HepG2 (cell line): ENCODE measurements around the gene HPD. TPM values are rescaled to one million over a fixed set of nuclear protein-coding genes. Genes with fewer than 3 reads are reported as not detected.

Source experiments
- AHR ChIP-seq: IDR thresholded peaks from 2 replicates; pipeline ENCODE4 v1.6.1; 2018; ENCODE audit warnings: missing genetic modification reagents, missing compliant biosample characterization
- ATAD3A ChIP-seq: sonication (generic); formaldehyde crosslinking; IDR thresholded peaks from 2 replicates; pipeline ENCODE4 v1.4.0; 2020; ENCODE audit warnings: missing genetic modification reagents
- KDM4B ChIP-seq: sonication (generic); formaldehyde crosslinking; IDR thresholded peaks from 2 replicates; pipeline ENCODE4 v1.4.0; 2020; ENCODE audit warnings: missing genetic modification reagents
- KDM6A ChIP-seq: IDR thresholded peaks from 2 replicates; pipeline ENCODE4 v1.6.1; 2016; ENCODE audit warnings: low read depth
- KMT2B ChIP-seq: IDR thresholded peaks from 2 replicates; pipeline ENCODE4 v1.6.1; 2016; ENCODE audit warnings: missing genetic modification reagents, missing compliant biosample characterization
- NFE2 ChIP-seq: sonication (generic); formaldehyde crosslinking; IDR thresholded peaks from 2 replicates; pipeline ENCODE4 v1.4.0; 2020; ENCODE audit warnings: missing genetic modification reagents
- NR2F6 ChIP-seq, 2 experiments: IDR thresholded peaks; 2 replicates each; pipeline ENCODE4 v1.6.1; 2016; ENCODE audit warnings: antibody characterized with exemption in 1 of 2, mild to moderate bottlenecking in 1 of 2
- PBX2 ChIP-seq: IDR thresholded peaks from 2 replicates; pipeline ENCODE4 v1.6.1; 2016; ENCODE audit warnings: control low read depth
- SCMH1 ChIP-seq: sonication (generic); formaldehyde crosslinking; IDR thresholded peaks from 2 replicates; pipeline ENCODE4 v1.9.0; 2021; ENCODE audit warnings: missing genetic modification reagents, mild to moderate bottlenecking, borderline replicate concordance
- SMARCE1 ChIP-seq: fragments of 450-650 bp; IDR thresholded peaks from 2 replicates; pipeline ENCODE4 v1.6.1; 2017; ENCODE audit warnings: borderline replicate concordance
- SRY ChIP-seq: sonication (generic); formaldehyde crosslinking; IDR thresholded peaks from 2 replicates; pipeline ENCODE4 v1.8.0; 2022; ENCODE audit warnings: mild to moderate bottlenecking, missing genetic modification reagents
- SUZ12 ChIP-seq: fragments of 150-350 bp; IDR thresholded peaks from 2 replicates; pipeline ENCODE4 v1.6.1; 2014; ENCODE audit warnings: low read depth, low read length
- TBL1XR1 ChIP-seq: fragments of 150-350 bp; IDR thresholded peaks from 2 replicates; pipeline ENCODE4 v1.6.1; 2014; ENCODE audit warnings: borderline replicate concordance, low read length; ENCODE audit not compliant: partially characterized antibody
- WIZ ChIP-seq: sonication (generic); formaldehyde crosslinking; IDR thresholded peaks from 2 replicates; pipeline ENCODE4 v1.5.1; 2020; ENCODE audit warnings: mild to moderate bottlenecking, missing genetic modification reagents
- ZC3H4 ChIP-seq: sonication (generic); formaldehyde crosslinking; IDR thresholded peaks from 2 replicates; pipeline ENCODE4 v1.4.0; 2020; ENCODE audit warnings: missing genetic modification reagents, borderline replicate concordance
- ZFP37 ChIP-seq: sonication (generic); formaldehyde crosslinking; IDR thresholded peaks from 2 replicates; pipeline ENCODE4 v1.4.0; 2020; ENCODE audit warnings: missing genetic modification reagents, borderline replicate concordance
- ZFP90 ChIP-seq: sonication (generic); formaldehyde crosslinking; IDR thresholded peaks from 2 replicates; pipeline ENCODE4 v1.8.0; 2022; ENCODE audit warnings: missing genetic modification reagents, mild to moderate bottlenecking, inconsistent platforms, borderline replicate concordance
- ZMAT5 ChIP-seq: sonication (generic); formaldehyde crosslinking; IDR thresholded peaks from 2 replicates; pipeline ENCODE4 v1.5.0; 2020; ENCODE audit warnings: mild to moderate bottlenecking, low read depth, missing genetic modification reagents, borderline replicate concordance
- ZNF12 ChIP-seq: sonication (generic); formaldehyde crosslinking; IDR thresholded peaks from 2 replicates; pipeline ENCODE4 v1.5.0; 2020; ENCODE audit warnings: missing genetic modification reagents
- ZNF121 ChIP-seq: sonication (generic); formaldehyde crosslinking; IDR thresholded peaks from 2 replicates; pipeline ENCODE4 v1.5.0; 2020; ENCODE audit warnings: mild to moderate bottlenecking, missing genetic modification reagents
- ZNF317 ChIP-seq: sonication (generic); formaldehyde crosslinking; IDR thresholded peaks from 2 replicates; pipeline ENCODE4 v1.5.0; 2020; ENCODE audit warnings: mild to moderate bottlenecking, missing genetic modification reagents
- ZNF607 ChIP-seq: sonication (generic); formaldehyde crosslinking; IDR thresholded peaks from 2 replicates; pipeline ENCODE4 v1.5.1; 2020; ENCODE audit warnings: missing genetic modification reagents, mild to moderate bottlenecking, borderline replicate concordance
- ZNF616 ChIP-seq: sonication (generic); formaldehyde crosslinking; IDR thresholded peaks from 2 replicates; pipeline ENCODE4 v1.5.0; 2020; ENCODE audit warnings: low read depth, mild to moderate bottlenecking, missing genetic modification reagents
- ZNF780A ChIP-seq: sonication (generic); formaldehyde crosslinking; IDR thresholded peaks from 2 replicates; pipeline ENCODE4 v1.8.0; 2022; ENCODE audit warnings: mild to moderate bottlenecking, missing genetic modification reagents, moderate library complexity
- polyA plus RNA-seq, 8 experiments: library from polyadenylated mRNA; depleted of rRNA in 3 of 8; stranded (reverse) in 7 of 8; unstranded in 1 of 8; fragments of >200 nt; fragmentation: Illumina TruSeq in 4 of 8; extraction: Trizol in 4 of 8; gene quantifications; 2 replicates each; pipeline versions ENCODE4 v1.2.1 to v1.2.3, GENCODE V29; 2011 to 2016; ENCODE audit warnings: low read depth in 4 of 8, missing spikeins in 1 of 8, mixed read lengths in 1 of 8; ENCODE audit not compliant: insufficient read depth in 1 of 8
- total RNA-seq, 5 experiments: library from RNA; depleted of rRNA; stranded (reverse); fragments of >200 nt; fragmentation: Illumina TruSeq; extraction: Trizol; gene quantifications; 2 replicates each; pipeline ENCODE4 v1.2.3, GENCODE V29; 2016; ENCODE audit warnings: low read depth in 1 of 5
- TF ChIP-seq, protein P1 (sequence below): sonication (generic); formaldehyde crosslinking; IDR thresholded peaks from 2 replicates; pipeline ENCODE4 v1.4.0; 2020; ENCODE audit warnings: mild to moderate bottlenecking, low read depth, missing genetic modification reagents
- TF ChIP-seq, protein P2 (sequence below): sonication (generic); formaldehyde crosslinking; IDR thresholded peaks from 2 replicates; pipeline ENCODE4 v1.9.0; 2021; ENCODE audit warnings: missing genetic modification reagents, mild to moderate bottlenecking, borderline replicate concordance

The HPD gene
- total and polyA plus RNA-seq, 2 of the 13 experiments (the other 11 are each of a cell fraction or from before 2014, with no cell fraction given): 120 to 195 TPM

DNA sequence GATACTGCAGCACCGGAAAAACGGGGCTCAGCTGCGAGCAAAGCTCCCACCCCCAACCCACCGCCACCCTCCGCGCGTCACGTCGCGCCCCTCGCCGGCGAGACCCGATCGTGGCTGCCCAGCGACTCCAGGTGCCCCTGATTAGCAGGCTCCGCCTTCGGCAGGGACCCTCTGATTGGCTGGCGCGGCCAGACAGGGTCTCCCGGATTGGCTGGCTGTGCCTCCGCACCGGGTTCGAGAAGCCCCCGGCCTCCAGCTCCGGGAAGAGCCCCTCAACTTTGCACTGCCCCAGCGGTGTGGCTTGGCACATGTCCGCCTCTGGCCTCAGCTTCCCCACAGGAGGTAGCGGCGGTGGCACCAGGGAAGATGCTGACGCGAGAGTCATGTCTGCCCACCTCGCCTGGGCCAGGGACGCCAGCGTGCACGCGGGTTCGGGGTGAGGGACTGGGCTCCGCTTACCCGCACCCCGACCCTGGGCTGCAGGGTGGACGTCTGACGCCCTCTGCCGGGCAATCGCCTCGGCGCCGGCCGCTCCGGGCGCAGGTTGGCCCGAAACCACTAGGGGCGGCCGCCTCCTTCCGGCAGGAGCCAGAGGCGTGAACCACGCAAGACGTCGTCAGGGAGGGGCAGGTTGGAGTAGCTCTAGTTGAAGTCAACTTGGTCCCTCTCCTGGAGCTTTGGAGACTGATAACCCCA, 64.7 kb downstream of the HPD start (continued):
- TF ChIP-seq PBX2 (CRISPR knock-in tag): no peak
- peak; percentile 85; the same call in 1 of the 2 replicates for TF ChIP-seq ZNF780A (CRISPR knock-in tag)
- peak; percentile 98 for TF ChIP-seq ZFP90 (CRISPR knock-in tag)
- peak; percentile 29; the same call in 1 of the 2 replicates for TF ChIP-seq SRY (CRISPR knock-in tag)
- no peak; the same call in 1 of the 2 replicates for TF ChIP-seq WIZ (CRISPR knock-in tag)
- no peak for TF ChIP-seq ZNF121 (CRISPR knock-in tag)
- TF ChIP-seq SUZ12: no peak
- no peak for TF ChIP-seq TBL1XR1
- TF ChIP-seq, protein P1, sequence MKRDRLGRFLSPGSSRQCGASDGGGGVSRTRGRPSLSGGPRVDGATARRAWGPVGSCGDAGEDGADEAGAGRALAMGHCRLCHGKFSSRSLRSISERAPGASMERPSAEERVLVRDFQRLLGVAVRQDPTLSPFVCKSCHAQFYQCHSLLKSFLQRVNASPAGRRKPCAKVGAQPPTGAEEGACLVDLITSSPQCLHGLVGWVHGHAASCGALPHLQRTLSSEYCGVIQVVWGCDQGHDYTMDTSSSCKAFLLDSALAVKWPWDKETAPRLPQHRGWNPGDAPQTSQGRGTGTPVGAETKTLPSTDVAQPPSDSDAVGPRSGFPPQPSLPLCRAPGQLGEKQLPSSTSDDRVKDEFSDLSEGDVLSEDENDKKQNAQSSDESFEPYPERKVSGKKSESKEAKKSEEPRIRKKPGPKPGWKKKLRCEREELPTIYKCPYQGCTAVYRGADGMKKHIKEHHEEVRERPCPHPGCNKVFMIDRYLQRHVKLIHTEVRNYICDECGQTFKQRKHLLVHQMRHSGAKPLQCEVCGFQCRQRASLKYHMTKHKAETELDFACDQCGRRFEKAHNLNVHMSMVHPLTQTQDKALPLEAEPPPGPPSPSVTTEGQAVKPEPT (CRISPR knock-in tag): no peak
- TF ChIP-seq KMT2B (CRISPR knock-in tag): no peak; the same call in 1 of the 2 replicates
- no peak for TF ChIP-seq ZMAT5 (CRISPR knock-in tag)
- TF ChIP-seq, protein P2, sequence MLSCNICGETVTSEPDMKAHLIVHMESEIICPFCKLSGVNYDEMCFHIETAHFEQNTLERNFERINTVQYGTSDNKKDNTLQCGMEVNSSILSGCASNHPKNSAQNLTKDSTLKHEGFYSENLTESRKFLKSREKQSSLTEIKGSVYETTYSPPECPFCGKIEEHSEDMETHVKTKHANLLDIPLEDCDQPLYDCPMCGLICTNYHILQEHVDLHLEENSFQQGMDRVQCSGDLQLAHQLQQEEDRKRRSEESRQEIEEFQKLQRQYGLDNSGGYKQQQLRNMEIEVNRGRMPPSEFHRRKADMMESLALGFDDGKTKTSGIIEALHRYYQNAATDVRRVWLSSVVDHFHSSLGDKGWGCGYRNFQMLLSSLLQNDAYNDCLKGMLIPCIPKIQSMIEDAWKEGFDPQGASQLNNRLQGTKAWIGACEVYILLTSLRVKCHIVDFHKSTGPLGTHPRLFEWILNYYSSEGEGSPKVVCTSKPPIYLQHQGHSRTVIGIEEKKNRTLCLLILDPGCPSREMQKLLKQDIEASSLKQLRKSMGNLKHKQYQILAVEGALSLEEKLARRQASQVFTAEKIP (CRISPR knock-in tag): no peak
- no peak for TF ChIP-seq ZNF317 (CRISPR knock-in tag)
- no peak; the same call in 1 of the 2 replicates for TF ChIP-seq NFE2 (CRISPR knock-in tag)
- TF ChIP-seq ZNF607 (CRISPR knock-in tag): peak; percentile 50; the same call in 1 of the 2 replicates
- TF ChIP-seq ZNF616 (CRISPR knock-in tag): no peak; the same call in 1 of the 2 replicates
- TF ChIP-seq KDM6A (CRISPR knock-in tag): no peak
- no peak for TF ChIP-seq ATAD3A (CRISPR knock-in tag)
- TF ChIP-seq SCMH1 (CRISPR knock-in tag): no peak
- TF ChIP-seq AHR (CRISPR knock-in tag): no peak; the same call in 1 of the 2 replicates
- TF ChIP-seq NR2F6 (IDR thresholded peaks at IDR 0.05): no peak
- peak; percentile 67; the same call in 1 of the 2 replicates for TF ChIP-seq NR2F6 (CRISPR knock-in tag; IDR thresholded peaks at IDR 0.05)
- TF ChIP-seq ZFP37 (CRISPR knock-in tag): peak; percentile 69; the same call in 1 of the 2 replicates
- 0 out of 2 replicates have a peak, but pooled peaks have one; percentile 56 for TF ChIP-seq KDM4B
- TF ChIP-seq ZNF12 (CRISPR knock-in tag): peak; percentile 50
- peak; percentile 86 for TF ChIP-seq ZC3H4
- no peak for TF ChIP-seq SMARCE1
